ENCODE measurements around the gene EIPR1. TPM values are rescaled to one million over a fixed set of nuclear protein-coding genes. Genes with fewer than 3 reads are reported as not detected.

EIPR1 gene
- total and polyA plus RNA-seq, 2 of the 4 experiments (the other 2 are of a cell fraction), result 46.5 to 67.4 TPM

DNA sequence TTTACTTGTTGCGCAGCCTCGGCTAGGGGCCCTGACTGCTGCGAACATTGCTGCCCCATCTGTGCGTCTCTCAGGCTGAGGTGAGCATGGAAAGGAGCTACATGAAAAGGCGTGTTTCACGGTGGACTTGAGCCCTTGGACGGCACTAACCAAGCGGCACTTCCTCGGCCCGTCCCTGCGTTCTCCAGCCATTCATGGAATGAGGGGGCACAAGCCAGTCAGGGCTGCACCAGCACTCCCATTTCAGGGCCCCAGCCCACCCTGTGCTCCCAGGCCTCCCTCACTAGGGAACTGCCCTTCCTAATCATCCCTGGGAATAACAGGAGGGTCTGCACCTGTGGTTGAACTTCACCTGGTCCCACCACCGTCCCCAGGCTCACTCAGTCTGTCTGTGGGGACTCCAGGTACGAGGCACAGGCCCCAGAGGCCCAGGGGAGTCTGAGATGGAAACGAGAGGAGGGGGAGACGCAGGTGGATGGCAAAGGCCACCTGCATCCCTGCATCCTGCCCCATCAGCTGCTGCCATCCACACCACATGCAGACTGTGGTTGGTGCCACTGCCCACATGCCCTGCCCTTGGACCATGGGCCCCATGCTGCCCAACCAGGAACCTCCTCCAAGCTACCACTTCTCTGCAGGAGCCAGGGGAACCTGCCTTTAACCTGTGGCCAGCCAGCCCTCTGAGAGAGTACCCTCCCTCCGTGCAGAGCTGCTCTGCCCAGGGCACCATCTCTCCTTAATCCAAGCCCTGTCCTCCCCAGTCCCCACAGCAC lies 99.7 kb downstream of the EIPR1 start:
- Histone ChIP-seq H3K9ac (ENCODE audit: low read depth, low read length) (no peak overlapping the region), H3K4ac (ENCODE audit: low read depth, low read length) (no peak overlapping the region), H4K5ac (ENCODE audit: low read depth, low read length) (no peak overlapping the region), H2BK120ac (ENCODE audit: low read depth, low read length) (no peak overlapping the region), H2BK5ac (ENCODE audit: low read depth, low read length, poor library complexity, severe bottlenecking) (no peak overlapping the region), H4K8ac (ENCODE audit: low read depth in 2 of 2, low read length in 2 of 2) (no peak overlapping the region), H2AK9ac (replicated peaks; ENCODE audit: low read depth, low read length, poor library complexity) (no peak overlapping the region), H2BK15ac (ENCODE audit: low read depth, low read length) (no peak overlapping the region), H3K18ac (ENCODE audit: low read depth, low read length) (no peak overlapping the region), H3K27me3 (ENCODE audit: control insufficient read depth, insufficient read depth, low read length) (no peaks in the 10 kb centered on the region), H4K91ac (ENCODE audit: insufficient read depth, low read depth, low read length) (no peak overlapping the region), H3K9me1 (ENCODE audit: insufficient read depth, low read length) (peaks cover under 1% of the 10 kb centered on the region; the same call in 1 of the 2 replicates), H2AK5ac (ENCODE audit: low read depth, low read length) (no peak overlapping the region), H3K4me2 (ENCODE audit: low read depth, low read length) (no peak overlapping the region), H3K14ac (replicated peaks; ENCODE audit: low read depth, low read length) (no peak overlapping the region), H2BK20ac (ENCODE audit: low read depth, low read length) (no peak overlapping the region), H3K79me1 (ENCODE audit: low read depth in 1 of 2, low read length in 2 of 2) (peaks cover 0 to 2% of the 10 kb centered on the region in 2 experiments; a peak in 1 of 4 replicates), H2AFZ (replicated peaks; ENCODE audit: low read length, poor library complexity) (no peak overlapping the region), H3K27ac (ENCODE audit: insufficient read depth, low read length) (no peak overlapping the region), H4K20me1 (ENCODE audit: insufficient read depth, low read length) (no peaks in the 10 kb centered on the region), H3K9me3 (ENCODE audit: control insufficient read depth, insufficient read depth, low read length) (no peaks in the 10 kb centered on the region), H3K4me1 (ENCODE audit: control insufficient read depth, insufficient read depth, low read length) (no peaks in the 10 kb centered on the region), H3K36me3 (ENCODE audit: control insufficient read depth, insufficient read depth, low read length) (no peaks in the 10 kb centered on the region), H3K4me3 (ENCODE audit: insufficient read depth, low read depth, low read length) (no peak overlapping the region), H3K23ac (ENCODE audit: low read depth, low read length) (no peak overlapping the region), H3K56ac (ENCODE audit: extremely low read depth, insufficient read depth, low read length) (no peak overlapping the region)
- CTCF ChIA-PET, result no interaction called here
- DNase-seq (no peak), ATAC-seq (ENCODE audit: low read depth) (no peak)
- TF ChIP-seq, protein P1, sequence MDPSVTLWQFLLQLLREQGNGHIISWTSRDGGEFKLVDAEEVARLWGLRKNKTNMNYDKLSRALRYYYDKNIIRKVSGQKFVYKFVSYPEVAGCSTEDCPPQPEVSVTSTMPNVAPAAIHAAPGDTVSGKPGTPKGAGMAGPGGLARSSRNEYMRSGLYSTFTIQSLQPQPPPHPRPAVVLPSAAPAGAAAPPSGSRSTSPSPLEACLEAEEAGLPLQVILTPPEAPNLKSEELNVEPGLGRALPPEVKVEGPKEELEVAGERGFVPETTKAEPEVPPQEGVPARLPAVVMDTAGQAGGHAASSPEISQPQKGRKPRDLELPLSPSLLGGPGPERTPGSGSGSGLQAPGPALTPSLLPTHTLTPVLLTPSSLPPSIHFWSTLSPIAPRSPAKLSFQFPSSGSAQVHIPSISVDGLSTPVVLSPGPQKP (IDR thresholded peaks at IDR 0.05; ENCODE audit: borderline replicate concordance, low read depth, low read length), result no peak
- TF ChIP-seq CEBPB (IDR thresholded peaks at IDR 0.05; ENCODE audit: low read depth, low read length) (no peak), SMC3 (IDR thresholded peaks at IDR 0.05; ENCODE audit: low read depth, low read length) (no peak)
- POLR2A ChIA-PET (ENCODE audit: unreplicated experiment), result no interaction called here
- WGBS, 2 experiments (ENCODE audit: extremely low coverage in 2 of 2, insufficient read length in 1 of 2), result 93% methylated on average over 5 of the region's 16 CpGs; no CpG with 5 or more reads in 1 of the 2 experiments
- intact Hi-C loops (cut with micrococcal nuclease), result no loop called here
- dilution Hi-C loops (cut with HindIII; ENCODE audit: low sequenced_read_pairs, unreplicated experiment), result no loop called here
- in situ Hi-C loops (cut with MboI; ENCODE audit: low sequenced_read_pairs), result no loop called here
- no TSS peak for BruUV-seq (replicated peaks)

All from IMR-90 (cell line).